Measurements from ENCODE around the gene SLC16A1.
"Not testable (repeated sequence)": the region's sequence is repeated elsewhere in the genome, so short reads cannot be mapped to it uniquely, and the experiment has no call there.

Gene SLC16A1

GRCh38 chr1:112927462-112927990 lies 28.5 kb downstream of the SLC16A1 start:
- in situ Hi-C loops (cut with HindIII; ENCODE audit: low sequenced_read_pairs) = no loop called here

GRCh38 chr1:112926858-112927257 lies 29.1 kb downstream of the SLC16A1 start:
- in situ Hi-C loops (cut with HindIII; ENCODE audit: low sequenced_read_pairs) = no loop called here

GRCh38 chr1:112925015-112925414 lies 31.0 kb downstream of the SLC16A1 start:
- in situ Hi-C loops (cut with HindIII; ENCODE audit: low sequenced_read_pairs) = no loop called here

- in situ Hi-C loops (cut with HindIII; ENCODE audit: low sequenced_read_pairs) = no loop called here
Measured at GRCh38 chr1:112923959-112924349, 32.0 kb downstream of the SLC16A1 start.

GRCh38 chr1:112923234-112923958 lies 32.6 kb downstream of the SLC16A1 start:
- in situ Hi-C loops (cut with HindIII; ENCODE audit: low sequenced_read_pairs) = no loop called here

GRCh38 chr1:112911506-112912220 lies 44.3 kb downstream of the SLC16A1 start:
- in situ Hi-C loops (cut with HindIII; ENCODE audit: low sequenced_read_pairs) = no loop called here

GRCh38 chr1:112909847-112910246 lies 46.1 kb downstream of the SLC16A1 start:
- in situ Hi-C loops (cut with HindIII; ENCODE audit: low sequenced_read_pairs) = no loop called here

GRCh38 chr1:112906150-112906698 lies 49.8 kb downstream of the SLC16A1 start:
- in situ Hi-C loops (cut with HindIII; ENCODE audit: low sequenced_read_pairs) = no loop called here

- in situ Hi-C loops (cut with HindIII; ENCODE audit: low sequenced_read_pairs) = no loop called here
Measured at GRCh38 chr1:112905395-112906149, 50.4 kb downstream of the SLC16A1 start.

- in situ Hi-C loops (cut with HindIII; ENCODE audit: low sequenced_read_pairs) = no loop called here
Measured at GRCh38 chr1:112904831-112905261, 51.1 kb downstream of the SLC16A1 start.

GRCh38 chr1:112904071-112904830 lies 51.7 kb downstream of the SLC16A1 start:
- in situ Hi-C loops (cut with HindIII; ENCODE audit: low sequenced_read_pairs) = no loop called here

- in situ Hi-C loops (cut with HindIII; ENCODE audit: low sequenced_read_pairs) = no loop called here
Measured at GRCh38 chr1:112902221-112902620, 53.8 kb downstream of the SLC16A1 start.

GRCh38 chr1:112901387-112901786 lies 54.6 kb downstream of the SLC16A1 start:
- in situ Hi-C loops (cut with HindIII; ENCODE audit: low sequenced_read_pairs) = no loop called here

- in situ Hi-C loops (cut with HindIII; ENCODE audit: low sequenced_read_pairs) = no loop called here
Measured at GRCh38 chr1:112896783-112897182, 59.2 kb downstream of the SLC16A1 start.

GRCh38 chr1:112894561-112895011 lies 61.4 kb downstream of the SLC16A1 start:
- in situ Hi-C loops (cut with HindIII; ENCODE audit: low sequenced_read_pairs) = no loop called here

GRCh38 chr1:112894010-112894292 lies 62.0 kb downstream of the SLC16A1 start:
- in situ Hi-C loops (cut with HindIII; ENCODE audit: low sequenced_read_pairs) = no loop called here

GRCh38 chr1:112893288-112894009 lies 62.5 kb downstream of the SLC16A1 start:
- in situ Hi-C loops (cut with HindIII; ENCODE audit: low sequenced_read_pairs) = no loop called here

GRCh38 chr1:112889906-112890305 lies 66.1 kb downstream of the SLC16A1 start:
- in situ Hi-C loops (cut with HindIII; ENCODE audit: low sequenced_read_pairs) = not testable (repeated sequence)

- in situ Hi-C loops (cut with HindIII; ENCODE audit: low sequenced_read_pairs) = no loop called here
Measured at GRCh38 chr1:112889052-112889768, 66.8 kb downstream of the SLC16A1 start.
